Common myeloid progenitor, CD34-positive (primary cell): ENCODE data around the gene RAB8A.
"Not testable (repeated sequence)": the region's sequence is repeated elsewhere in the genome, so short reads cannot be mapped to it uniquely, and the experiment has no call there.

Experiments
- CTCF ChIA-PET: fragments of 350-600 bp; sonication (Branson Sonifier 250); formaldehyde crosslinking; loops from one replicate; lab custom pipeline; 2021; ENCODE audit warnings: antibody characterized with exemption; lab: Charles Lee
- POLR2A ChIA-PET: fragments of 350-600 bp; sonication (Branson Sonifier 250); formaldehyde crosslinking; loops from one replicate; lab custom pipeline; 2021; ENCODE audit warnings: antibody characterized with exemption; lab: Charles Lee
- DNase-seq, 3 donors: peaks; one replicate each; pipeline versions ENCODE4 v3.0.0 to v3.0.0-alpha.2; 2013
- H3K27ac ChIP-seq, 2 experiments: 1 replicate in 1 of 2; 2 replicates in 1 of 2; pipeline ENCODE4 v1.7.0; 2013; ENCODE audit warnings: inconsistent platforms in 2 of 2, low read length in 2 of 2, mild to moderate bottlenecking in 2 of 2, low read depth in 1 of 2, moderate library complexity in 1 of 2; ENCODE audit not compliant: severe bottlenecking in 2 of 2, insufficient read depth in 1 of 2, poor library complexity in 1 of 2
- H3K27me3 ChIP-seq, 5 experiments: replicated peaks in 2 of 5; 1 replicate in 3 of 5; 2 replicates in 2 of 5; pipeline versions ENCODE4 v1.6.1 to v1.7.0; 2013; ENCODE audit warnings: low read length in 4 of 5, mild to moderate bottlenecking in 2 of 5, moderate library complexity in 2 of 5, inconsistent platforms in 1 of 5; ENCODE audit not compliant: insufficient read depth in 5 of 5, control insufficient read depth in 4 of 5
- H3K36me3 ChIP-seq, 4 experiments: 1 replicate in 2 of 4; 2 replicates in 2 of 4; pipeline versions ENCODE4 v1.6.1 to v1.7.0; 2013; ENCODE audit warnings: low read length in 3 of 4, control low read depth in 1 of 4, mild to moderate bottlenecking in 1 of 4; ENCODE audit not compliant: control insufficient read depth in 4 of 4, insufficient read depth in 4 of 4
- H3K4me1 ChIP-seq, 4 experiments: 1 replicate in 3 of 4; 2 replicates in 1 of 4; pipeline versions ENCODE4 v1.6.1 to v1.7.1; 2013; ENCODE audit warnings: low read length in 3 of 4, mild to moderate bottlenecking in 3 of 4, control low read depth in 1 of 4, inconsistent platforms in 1 of 4, moderate library complexity in 1 of 4; ENCODE audit not compliant: control insufficient read depth in 4 of 4, insufficient read depth in 4 of 4; ENCODE audit errors: control extremely low read depth in 1 of 4
- H3K4me3 ChIP-seq, 7 experiments: 1 replicate in 4 of 7; 2 replicates in 3 of 7; pipeline versions ENCODE4 v1.5.1 to v1.7.0; 2013; ENCODE audit warnings: mild to moderate bottlenecking in 7 of 7, low read length in 6 of 7, moderate library complexity in 6 of 7, inconsistent platforms in 2 of 7, low read depth in 2 of 7, control low read depth in 1 of 7; ENCODE audit not compliant: insufficient read depth in 4 of 7, control insufficient read depth in 1 of 7; ENCODE audit errors: extremely low read depth in 1 of 7
- H3K9me3 ChIP-seq, 5 experiments: 1 replicate in 4 of 5; 2 replicates in 1 of 5; pipeline versions ENCODE4 v1.6.1 to v1.7.1; 2013; ENCODE audit warnings: low read length in 4 of 5, mild to moderate bottlenecking in 2 of 5, inconsistent platforms in 1 of 5, low read depth in 1 of 5, moderate library complexity in 1 of 5; ENCODE audit not compliant: control insufficient read depth in 4 of 5, insufficient read depth in 2 of 5; ENCODE audit errors: control extremely low read depth in 1 of 5
- WGBS: methylation state at CpG from one replicate; pipeline ENCODE4 v1.1.5; 2013; ENCODE audit not compliant: insufficient coverage; 5-methylcytosine and 5-hydroxymethylcytosine counted together

The RAB8A gene

DNA sequence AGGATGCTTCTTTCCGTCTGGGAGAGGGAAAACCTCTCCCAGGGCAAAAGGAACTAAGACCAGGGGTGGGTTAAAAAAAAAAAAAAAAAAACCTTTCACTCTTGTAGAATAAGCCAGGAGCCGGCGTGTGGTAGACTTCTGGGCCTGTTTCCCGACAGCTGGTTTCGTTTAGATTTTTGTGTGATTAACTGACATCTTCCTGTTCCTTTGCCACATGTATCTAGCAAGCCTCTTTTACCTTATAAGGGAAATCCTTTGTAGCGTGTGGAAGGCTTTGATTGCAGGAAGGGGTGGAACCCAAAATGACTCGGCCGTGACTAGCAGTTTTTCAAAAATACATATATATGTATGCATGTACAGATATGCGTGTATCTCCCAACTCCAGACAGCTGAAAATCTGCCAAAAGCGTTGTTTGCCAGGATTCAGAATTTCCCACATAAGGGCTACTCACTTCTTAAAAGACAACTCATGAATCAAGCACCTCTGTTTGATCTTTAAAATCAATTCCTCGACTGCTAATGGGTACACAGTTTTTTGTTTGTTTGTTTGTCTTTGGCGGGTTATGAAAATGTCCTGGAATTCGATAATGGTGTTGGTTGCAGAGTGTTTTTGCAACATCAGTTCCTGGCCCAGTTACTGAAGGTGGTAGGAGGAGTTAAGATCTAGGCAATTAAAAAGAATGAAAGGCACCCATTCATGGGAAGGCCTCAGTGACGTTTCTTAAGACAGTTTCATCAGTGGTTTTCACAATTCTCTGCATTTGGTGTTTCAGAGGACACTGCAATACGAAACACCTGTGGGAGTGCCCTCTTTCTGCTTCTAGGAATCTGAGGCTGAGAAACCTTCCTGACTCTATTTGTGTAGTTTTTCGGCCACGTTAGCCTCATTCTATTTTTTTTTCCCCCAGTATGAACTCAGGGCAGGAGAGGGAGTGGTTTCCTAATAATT, 32.7 kb upstream of the RAB8A start:
- no peaks in the 10 kb centered on the region for H3K9me3 ChIP-seq
- H3K36me3 ChIP-seq = peaks cover 4 to 48% (median 23%) of the 10 kb centered on the region in 4 experiments
- no peaks in the 10 kb centered on the region for H3K27me3 ChIP-seq
- peak; percentile 97 to 99 (median 98) for DNase-seq
- ChIA-PET POLR2A (interaction anchor here (0.7 to 1.0 kb wide), 4 partner anchors 16 to 60 kb away, joined by 4 to 7 read pairs (median 4); no protein-coding TSS in a partner anchor), CTCF (interaction anchor here (1.0 kb wide), 1 partner anchor 39 kb away, joined by 3 read pairs; no protein-coding TSS in a partner anchor)
- H3K4me3 ChIP-seq = peak overlapping the region in 6 of 7 experiments; percentile 81 to 98 (median 89)
- peak overlapping the region; percentile 53 to 87 for H3K27ac ChIP-seq
- H3K4me1 ChIP-seq = peaks cover 13 to 82% (median 70%) of the 10 kb centered on the region in 4 experiments
- WGBS = 4% methylated on average over 5 of the region's 17 CpGs

DNA sequence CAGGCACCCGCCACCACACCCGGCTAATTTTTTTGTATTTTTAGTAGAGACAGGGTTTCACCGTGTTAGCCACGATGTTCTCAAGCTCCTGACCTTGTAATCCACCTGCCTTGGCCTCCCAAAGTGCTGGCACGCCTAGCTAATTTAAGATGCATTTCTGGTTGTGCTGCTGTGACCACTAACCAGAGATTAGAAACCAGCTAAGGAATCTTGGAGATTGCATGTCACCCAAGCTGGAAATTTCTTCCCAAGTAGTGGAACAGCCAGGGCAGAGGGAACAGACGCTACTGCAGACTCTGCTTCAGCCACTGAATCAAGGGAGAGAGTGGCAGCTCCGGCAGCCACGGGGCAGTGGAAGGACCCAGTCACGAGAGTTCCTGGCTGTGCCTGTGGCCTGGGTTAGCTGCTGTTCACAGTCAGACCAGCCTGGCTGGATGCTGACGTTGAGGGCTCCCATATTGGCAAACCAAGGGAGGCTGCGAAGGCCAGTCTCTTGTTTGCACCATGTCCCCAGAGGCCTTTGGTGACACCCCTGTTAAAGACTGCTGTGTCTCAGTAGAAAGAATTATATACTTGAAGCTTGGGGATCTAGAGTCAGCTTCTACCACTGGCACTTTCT, 27.5 kb upstream of the RAB8A start:
- Histone ChIP-seq H3K36me3 (peaks cover 13 to 80% (median 57%) of the 10 kb centered on the region in 4 experiments), H3K9me3 (no peaks in the 10 kb centered on the region), H3K4me3 (peak overlapping the region in 1 of 7 experiments; percentile 10), H3K4me1 (peaks cover 4 to 88% (median 73%) of the 10 kb centered on the region in 4 experiments), H3K27me3 (no peaks in the 10 kb centered on the region), H3K27ac (no peak overlapping the region)
- ChIA-PET POLR2A (interaction anchor here (0.5 to 1.2 kb wide), 3 partner anchors 11 to 1297 kb away, joined by 3 to 6 read pairs (median 3); no protein-coding TSS in a partner anchor), CTCF (interaction anchor here (0.7 to 5.7 kb wide), 10 partner anchors 11 to 98 kb away, joined by 3 to 47 read pairs (median 3); no protein-coding TSS in a partner anchor)
- DNase-seq = no peak
- WGBS = 93% methylated on average over 11 of the region's 11 CpGs

DNA sequence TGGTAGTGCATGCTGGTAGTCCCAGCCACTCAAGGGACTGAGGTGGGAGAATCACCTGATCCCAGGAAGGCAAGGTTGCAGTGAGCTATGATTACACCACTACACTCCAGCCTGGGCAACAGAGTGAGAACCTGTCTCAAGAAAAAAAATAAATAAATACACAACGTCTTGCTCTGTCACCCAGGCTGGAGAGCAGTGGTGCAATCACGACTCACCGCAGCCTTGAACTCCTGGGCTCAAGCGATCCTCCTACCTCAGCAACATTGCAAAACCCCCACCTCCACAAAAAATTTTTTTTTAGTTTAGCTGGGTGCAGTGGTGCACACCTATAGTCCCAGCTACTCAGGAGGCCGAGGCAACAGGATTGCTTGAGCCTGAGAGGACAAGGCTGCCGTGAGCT, 26.6 kb upstream of the RAB8A start:
- H3K4me1 ChIP-seq = peaks cover 0 to 79% (median 64%) of the 10 kb centered on the region in 4 experiments
- H3K36me3 ChIP-seq = peaks cover 17 to 85% (median 63%) of the 10 kb centered on the region in 4 experiments
- ChIA-PET CTCF (interaction anchor here (0.8 to 5.7 kb wide), 7 partner anchors 13 to 92 kb away, joined by 3 to 47 read pairs (median 4); no protein-coding TSS in a partner anchor), POLR2A (interaction anchor here (0.6 to 1.2 kb wide), 2 partner anchors 10 to 1298 kb away, joined by 3 read pairs; no protein-coding TSS in a partner anchor)
- DNase-seq = no peak
- H3K9me3 ChIP-seq = no peaks in the 10 kb centered on the region
- peak overlapping the region in 1 of 7 experiments; percentile 10 for H3K4me3 ChIP-seq
- no peak overlapping the region for H3K27ac ChIP-seq
- H3K27me3 ChIP-seq = no peaks in the 10 kb centered on the region
- 98% methylated on average over 5 of the region's 6 CpGs for WGBS

DNA sequence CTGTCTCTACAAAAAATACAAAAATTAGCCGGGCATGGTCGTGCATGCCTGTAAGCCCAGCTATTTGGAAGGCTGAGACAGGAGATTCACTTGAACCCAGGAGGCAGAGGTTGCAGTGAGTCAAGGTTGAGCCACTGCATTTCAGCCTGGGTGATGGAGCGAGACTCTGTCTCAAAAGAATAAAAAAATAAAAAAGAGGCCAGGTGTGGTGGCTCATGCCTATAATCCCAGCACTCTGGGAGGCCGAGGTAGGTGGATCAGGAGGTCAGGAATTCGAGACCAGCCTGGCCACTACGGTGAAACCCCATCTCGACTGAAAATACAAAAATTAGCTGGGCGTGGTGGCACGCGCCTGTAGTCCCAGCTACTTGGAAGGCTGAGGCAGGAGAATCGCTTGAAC, 24.3 kb upstream of the RAB8A start:
- not testable (repeated sequence) for H3K9me3 ChIP-seq, H3K27ac ChIP-seq, H3K4me3 ChIP-seq, H3K27me3 ChIP-seq, DNase-seq
- WGBS = 96% methylated on average over 11 of the region's 11 CpGs
- Histone ChIP-seq H3K4me1 (peaks cover 0 to 57% (median 46%) of the 10 kb centered on the region in 4 experiments), H3K36me3 (peaks cover 18 to 86% (median 68%) of the 10 kb centered on the region in 4 experiments)
- CTCF ChIA-PET = interaction anchor here (0.7 to 5.7 kb wide), 7 partner anchors 15 to 73 kb away, joined by 3 to 47 read pairs (median 3); no protein-coding TSS in a partner anchor
- POLR2A ChIA-PET = interaction anchor here (1.5 to 2.2 kb wide), 3 partner anchors 8 to 24 kb away, joined by 7 read pairs; partner anchors contain the start of gene RAB8A

DNA sequence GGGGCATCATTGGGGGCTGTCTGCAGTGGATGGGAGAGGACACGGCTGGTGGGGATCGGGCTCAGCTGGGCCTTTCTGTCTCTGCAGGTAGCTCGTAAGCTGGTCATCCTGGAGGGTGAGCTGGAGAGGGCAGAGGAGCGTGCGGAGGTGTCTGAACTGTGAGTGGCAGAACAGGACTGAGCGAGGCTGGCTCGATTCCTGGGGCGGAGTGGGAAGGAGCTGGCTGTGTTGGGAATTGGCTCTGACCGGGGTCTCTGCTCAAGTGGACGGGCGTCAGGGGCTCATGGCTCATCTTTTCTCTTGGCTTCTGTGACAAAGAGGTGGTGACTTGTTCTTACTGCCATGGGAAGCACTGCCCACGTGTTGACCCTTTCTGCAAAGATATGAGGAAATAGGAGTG, 23.7 kb upstream of the RAB8A start:
- Histone ChIP-seq H3K36me3 (peaks cover 18 to 85% (median 70%) of the 10 kb centered on the region in 4 experiments), H3K4me3 (no peak overlapping the region), H3K4me1 (peaks cover 0 to 52% (median 44%) of the 10 kb centered on the region in 4 experiments), H3K27ac (no peak overlapping the region), H3K27me3 (no peaks in the 10 kb centered on the region), H3K9me3 (no peaks in the 10 kb centered on the region)
- ChIA-PET POLR2A (interaction anchor here (2.2 kb wide), 1 partner anchor 23 kb away, joined by 7 read pairs; the partner anchor contains the start of gene RAB8A), CTCF (interaction anchor here (0.7 to 5.7 kb wide), 7 partner anchors 11 to 73 kb away, joined by 3 to 47 read pairs (median 3); no protein-coding TSS in a partner anchor)
- DNase-seq = no peak
- WGBS = 92% methylated on average over 7 of the region's 12 CpGs

GRCh38 chr19:16088351-16089009, 23.2 kb upstream of the RAB8A start:
- no peak overlapping the region for H3K4me3 ChIP-seq
- H3K4me1 ChIP-seq = peaks cover 0 to 46% (median 38%) of the 10 kb centered on the region in 4 experiments
- WGBS = 96% methylated on average over 11 of the region's 17 CpGs
- CTCF ChIA-PET = interaction anchor here (0.7 to 2.5 kb wide), 5 partner anchors 11 to 61 kb away, joined by 3 to 9 read pairs (median 3); no protein-coding TSS in a partner anchor
- no peak overlapping the region for H3K27ac ChIP-seq
- no peaks in the 10 kb centered on the region for H3K9me3 ChIP-seq
- H3K36me3 ChIP-seq = peaks cover 16 to 86% (median 70%) of the 10 kb centered on the region in 4 experiments
- DNase-seq = no peak
- POLR2A ChIA-PET = no interaction called here
- H3K27me3 ChIP-seq = no peaks in the 10 kb centered on the region
